ENCODE data around the gene SMAD6. TPM values are rescaled to one million over a fixed set of nuclear protein-coding genes. Genes with fewer than 3 reads are reported as not detected.

Gene SMAD6
- total RNA-seq, 1 experiment from 2014 or later: 6.6 TPM

DNA sequence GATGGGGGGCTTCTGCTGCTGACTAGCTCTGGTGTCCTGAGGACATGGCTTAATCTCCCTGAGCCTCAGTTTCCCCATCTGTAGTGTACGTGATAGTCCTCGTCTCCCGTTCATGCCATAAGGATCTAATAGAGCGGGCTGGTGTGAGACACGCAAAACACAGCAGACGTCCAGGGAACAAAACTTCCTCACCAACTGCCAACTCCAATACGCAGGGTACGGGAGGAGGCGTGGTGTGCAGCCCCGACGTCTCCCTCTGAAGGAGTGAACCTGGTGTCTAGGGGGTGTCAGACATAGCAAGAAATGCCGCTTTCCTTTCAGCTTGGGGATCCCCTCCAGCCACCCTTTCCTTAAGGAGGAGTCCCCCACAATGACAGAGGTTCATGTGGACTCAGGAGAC lies 55.0 kb downstream of the SMAD6 start:
- no peaks in the 10 kb centered on the region for H4K20me1 ChIP-seq (ENCODE audit: insufficient read depth)

More for the DNA sequence above, 55.0 kb downstream of the SMAD6 start:
- Histone ChIP-seq H3K4me2 (ENCODE audit: low read length) (no peak overlapping the region), H3K27ac (ENCODE audit: low read depth, low read length) (no peak overlapping the region), H3K79me2 (ENCODE audit: insufficient read depth, low read length) (no peaks in the 10 kb centered on the region), H3K9me3 (ENCODE audit: control insufficient read depth in 1 of 2, insufficient read depth in 1 of 2, low read depth in 1 of 2, low read length in 2 of 2) (peaks cover 0 to 17% of the 10 kb centered on the region in 2 experiments; a peak in 2 of 4 replicates), H3K9me2 (ENCODE audit: insufficient read depth) (no peaks in the 10 kb centered on the region), H3K9ac (ENCODE audit: low read length) (no peak overlapping the region), H2AFZ (ENCODE audit: low read depth, low read length, poor library complexity, severe bottlenecking) (no peak overlapping the region), H3K4me3 (replicated peaks in 1 of 2; ENCODE audit: low read depth in 1 of 2, low read length in 2 of 2) (no peak overlapping the region), H3K4me1 (ENCODE audit: control insufficient read depth in 1 of 2, insufficient read depth in 2 of 2, low read length in 2 of 2) (peaks cover 38 to 39% of the 10 kb centered on the region in 2 experiments), H3K27me3 (ENCODE audit: insufficient read depth, low read length) (no peaks in the 10 kb centered on the region), H3K36me3 (ENCODE audit: control insufficient read depth in 1 of 2, insufficient read depth in 2 of 2, low read length in 2 of 2) (0 out of 4 replicates have a peak, but pooled peaks cover 0 to 6% of the 10 kb centered on the region in 2 experiments)
- DNase-seq (ENCODE audit: low read depth, low spot score) (no peak), ATAC-seq (no peak)
- CTCF ChIA-PET: no interaction called here
- intact Hi-C loops (cut with micrococcal nuclease): no loop called here
- RAD21 ChIA-PET (ENCODE audit: low non-redundant PET in 1 of 2, low total read pairs in 2 of 2, uncharacterized antibody in 2 of 2, unreplicated experiment in 2 of 2): no interaction called here
- POLR2A ChIA-PET: no interaction called here
- no TSS peak for BruUV-seq (replicated peaks)
- TF ChIP-seq ELF1 (IDR thresholded peaks at IDR 0.05; ENCODE audit: borderline replicate concordance, low read depth): no peak
- no peak for TF ChIP-seq POLR2A (IDR thresholded peaks at IDR 0.05; ENCODE audit: borderline replicate concordance, extremely low read depth, insufficient read depth, insufficient read length)
- TF ChIP-seq SRF (IDR thresholded peaks at IDR 0.05; ENCODE audit: low read depth): no peak
- no peak for TF ChIP-seq ZNF274 (IDR thresholded peaks at IDR 0.05; ENCODE audit: low read depth, low read length)
- no peak for TF ChIP-seq SIN3A (IDR thresholded peaks at IDR 0.05; ENCODE audit: low read depth)
- TF ChIP-seq FOSL1 (IDR thresholded peaks at IDR 0.05; ENCODE audit: low read depth): no peak
- TF ChIP-seq ZBTB33 (IDR thresholded peaks at IDR 0.05; ENCODE audit: extremely low read depth, insufficient replicate concordance, low read length): no peak
- no peak for TF ChIP-seq EZH2phosphoT487 (IDR thresholded peaks at IDR 0.05; ENCODE audit: borderline replicate concordance)
- TF ChIP-seq, protein P1, sequence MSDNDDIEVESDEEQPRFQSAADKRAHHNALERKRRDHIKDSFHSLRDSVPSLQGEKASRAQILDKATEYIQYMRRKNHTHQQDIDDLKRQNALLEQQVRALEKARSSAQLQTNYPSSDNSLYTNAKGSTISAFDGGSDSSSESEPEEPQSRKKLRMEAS (IDR thresholded peaks at IDR 0.05): no peak
- TF ChIP-seq EZH2 (IDR thresholded peaks at IDR 0.05): no peak
- no peak for TF ChIP-seq CEBPB (IDR thresholded peaks at IDR 0.05; ENCODE audit: low read depth)
- no peak for TF ChIP-seq REST (IDR thresholded peaks at IDR 0.05; ENCODE audit: low read depth)
- no peak for TF ChIP-seq POLR2AphosphoS5 (IDR thresholded peaks at IDR 0.05; ENCODE audit: low read depth, low read length)

All from HCT116 (cell line).